ENCODE data around the gene INF2. TPM values are rescaled to one million over a fixed set of nuclear protein-coding genes. Genes with fewer than 3 reads are reported as not detected.
"Not testable (repeated sequence)": the region's sequence is repeated elsewhere in the genome, so short reads cannot be mapped to it uniquely, and the experiment has no call there.

The INF2 gene
- total RNA-seq, 1 donor from 2014 or later = 28.4 TPM

DNA sequence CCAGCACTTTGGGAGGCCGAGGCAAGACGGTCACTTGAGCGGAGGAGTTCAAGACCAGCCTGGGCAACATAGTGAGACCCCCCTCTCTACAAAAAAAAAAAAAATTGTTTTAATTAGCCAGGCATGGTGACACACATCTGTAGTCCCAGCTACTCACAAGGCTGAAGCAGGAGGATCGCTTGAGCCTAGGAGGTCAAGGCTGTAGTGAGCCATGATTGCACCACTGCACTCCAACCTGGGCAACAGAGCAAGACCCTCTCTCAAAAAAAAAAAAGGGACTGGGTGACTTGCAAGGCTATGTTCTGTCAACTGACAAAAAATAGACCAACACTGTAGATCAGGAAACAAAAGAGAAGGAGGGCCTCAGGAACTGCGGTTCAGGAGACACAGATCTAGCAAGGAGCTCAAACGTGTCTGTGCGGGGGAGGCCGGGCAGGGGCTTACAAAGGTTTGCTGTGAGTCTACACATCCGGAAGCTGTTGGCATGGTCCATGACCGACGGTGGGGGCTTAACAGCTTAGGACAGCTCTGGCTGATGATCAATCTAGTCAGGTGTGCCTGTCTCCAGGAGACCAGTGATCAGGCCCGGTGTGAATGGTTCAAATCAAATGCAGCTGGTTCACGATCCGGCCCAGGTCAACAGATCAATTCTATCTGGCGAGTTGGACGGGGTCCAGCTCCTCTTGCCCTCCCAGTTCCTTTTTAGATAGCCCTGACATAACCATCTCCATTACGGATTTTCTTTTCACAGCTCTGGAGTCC is 31.7 kb upstream of the INF2 start:
- ATAC-seq = peak; percentile 42

DNA sequence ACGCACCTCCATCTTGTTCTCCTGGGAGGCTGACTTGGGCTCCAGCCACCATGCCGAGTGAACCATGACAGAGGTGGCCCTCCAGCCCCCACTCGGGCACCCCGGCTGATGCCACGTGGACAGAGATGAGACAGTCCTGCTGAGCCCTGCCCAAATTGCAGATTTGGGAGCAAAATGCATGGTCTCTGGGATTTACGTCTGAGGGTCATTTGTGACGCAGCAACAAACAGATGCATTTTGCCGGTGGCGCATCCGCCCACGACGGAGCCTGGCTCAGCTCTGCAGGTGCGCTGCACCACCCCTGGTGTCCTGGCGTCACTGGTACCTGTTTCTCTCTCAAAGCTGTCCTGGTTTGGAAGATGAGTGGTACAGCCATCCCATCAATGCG is 31.1 kb upstream of the INF2 start:
- ATAC-seq = no peak

DNA sequence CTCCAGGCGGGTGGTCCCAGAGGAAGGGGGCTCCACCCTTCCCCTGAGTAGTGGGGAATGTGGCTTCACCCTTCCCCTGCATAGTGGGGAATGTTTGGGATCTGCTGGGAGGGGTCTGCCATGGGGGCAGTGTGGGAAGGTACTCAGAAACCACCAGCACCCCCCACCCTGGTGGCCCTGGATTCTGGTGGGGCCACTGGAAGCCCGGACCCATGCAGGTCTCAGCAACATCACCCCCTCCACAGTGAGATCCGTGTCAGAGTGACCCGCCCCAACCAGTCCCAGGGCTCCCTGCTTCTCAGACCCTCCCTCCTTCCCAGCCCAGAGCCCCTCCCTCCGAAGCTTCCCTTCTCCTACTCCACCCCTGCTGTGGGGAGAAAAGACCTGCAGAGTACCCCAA is 30.3 kb upstream of the INF2 start:
- no peak for ATAC-seq

DNA sequence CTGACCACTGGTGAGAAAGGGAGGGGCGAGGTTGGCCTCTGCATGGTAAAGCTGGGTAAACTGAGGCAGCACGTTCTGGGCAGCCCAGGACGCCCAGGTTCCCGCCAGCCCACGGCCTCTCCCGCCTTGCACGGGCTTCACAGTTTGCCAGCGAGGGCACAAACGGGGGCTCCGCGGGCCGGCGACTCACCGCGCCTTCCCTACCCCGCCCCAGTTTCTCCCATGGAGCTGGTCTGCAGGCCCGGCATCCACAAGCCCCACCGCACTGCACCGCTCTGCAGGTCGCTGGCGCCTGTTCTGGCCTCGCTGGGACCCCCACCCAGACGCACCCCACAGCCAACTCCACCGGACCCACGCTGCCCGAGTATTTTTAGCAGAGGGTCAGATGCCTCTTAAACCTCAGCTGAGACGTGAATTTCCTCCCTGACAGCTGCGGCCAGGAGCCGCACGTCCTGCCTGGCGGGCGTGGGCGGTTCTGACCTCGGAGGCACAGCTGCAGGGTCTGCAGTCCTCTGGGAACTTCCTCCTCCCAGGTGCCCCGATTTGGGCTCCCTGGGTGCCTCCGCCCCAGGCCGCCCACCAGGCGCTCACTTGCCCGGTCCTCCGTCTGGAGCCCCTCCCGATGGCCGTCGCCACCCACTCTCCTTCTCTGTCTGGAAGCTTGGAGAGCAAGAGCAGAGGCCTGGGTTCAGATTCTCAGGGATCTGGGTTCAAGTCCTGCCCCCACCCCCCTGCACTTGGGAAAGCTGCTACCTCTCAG is 29.5 kb upstream of the INF2 start:
- ATAC-seq = no peak

DNA sequence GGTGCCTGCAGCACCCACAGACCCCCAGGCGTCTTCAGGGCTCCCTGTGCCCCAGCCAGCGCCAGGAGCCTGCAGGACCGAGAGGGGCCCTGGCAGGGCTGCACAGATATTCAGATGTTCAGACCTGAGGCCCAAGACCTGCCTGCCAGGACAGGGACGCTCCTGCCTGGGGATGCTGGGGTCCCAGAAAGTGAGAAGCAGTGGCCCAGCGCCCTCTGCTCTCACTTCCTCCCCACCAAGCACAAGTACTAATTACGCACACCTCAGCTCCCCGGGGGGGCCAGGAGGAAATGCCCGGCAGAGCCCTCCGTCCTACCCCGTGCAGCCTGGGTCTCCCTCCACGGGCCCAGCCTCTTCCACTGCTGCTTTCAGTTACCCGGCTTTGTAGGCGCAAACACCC is 28.8 kb upstream of the INF2 start:
- ATAC-seq = peak; percentile 17

DNA sequence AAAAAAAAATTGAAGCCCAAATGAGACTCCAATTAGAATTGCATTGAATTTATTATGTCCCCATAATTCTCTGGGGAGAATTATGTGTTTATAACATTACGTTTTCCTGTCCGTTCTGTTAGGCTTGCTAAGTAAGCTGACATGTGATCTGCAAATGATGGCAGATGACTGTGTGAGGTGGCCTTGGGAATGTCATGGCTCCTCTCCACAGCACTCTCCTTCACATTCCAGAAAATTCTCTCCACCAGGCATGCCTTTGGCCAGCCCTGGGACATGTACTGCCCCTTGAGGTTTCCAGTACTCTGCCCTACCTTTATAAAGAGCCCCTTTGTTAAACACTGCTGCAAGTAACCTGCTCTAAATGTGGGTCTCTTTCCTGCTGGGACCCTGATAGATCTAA is 28.3 kb upstream of the INF2 start:
- no peak for ATAC-seq

DNA sequence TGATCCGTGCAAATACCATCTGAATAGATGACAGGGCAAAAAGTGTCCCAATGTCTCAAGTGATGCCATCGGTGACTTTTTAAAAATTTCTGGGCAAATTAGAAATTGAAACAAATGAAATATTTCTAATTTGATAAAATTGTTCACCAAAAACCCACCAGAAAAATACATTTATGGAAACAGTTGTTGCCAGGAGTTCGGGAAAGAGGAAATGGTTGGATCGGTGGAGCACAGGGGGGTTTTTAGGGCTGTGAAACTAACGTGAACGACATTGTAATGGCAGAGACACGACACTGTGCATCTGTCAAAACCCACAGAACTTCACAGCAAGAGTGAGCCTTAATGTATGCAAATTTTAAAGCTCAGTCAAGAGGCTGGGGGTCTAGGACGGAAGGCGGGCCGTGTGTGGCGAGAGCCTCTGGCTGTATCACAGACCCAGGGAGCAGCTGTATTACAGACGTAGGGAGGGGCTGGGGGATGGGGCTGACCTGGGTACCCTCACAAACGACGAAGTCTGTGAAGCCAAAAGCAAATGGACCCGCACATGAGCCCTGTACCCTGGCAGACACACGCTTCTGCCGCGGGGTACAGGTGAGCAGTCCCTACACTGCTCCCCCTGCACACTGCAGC is 27.8 kb upstream of the INF2 start:
- not testable (repeated sequence) for ATAC-seq

DNA sequence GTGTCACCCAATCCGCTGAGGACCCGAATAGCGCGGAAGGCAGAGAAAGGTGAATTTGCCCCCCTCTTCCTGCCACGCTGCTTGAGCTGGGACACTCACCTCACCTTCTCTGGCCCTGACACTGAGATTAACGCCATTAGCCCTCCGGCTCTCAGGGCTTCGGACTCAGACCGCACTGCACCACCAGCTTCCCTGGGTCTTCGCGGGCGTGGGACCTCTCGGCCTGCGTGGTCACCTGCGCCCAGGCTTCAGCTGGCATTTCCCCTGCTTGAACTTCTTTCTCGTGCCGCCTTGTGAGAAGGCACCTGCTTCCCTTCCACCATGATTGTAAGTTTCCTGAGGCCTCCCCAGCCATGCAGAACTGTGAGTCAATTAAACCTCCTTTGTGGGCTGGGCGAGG is 26.9 kb upstream of the INF2 start:
- not testable (repeated sequence) for ATAC-seq

DNA sequence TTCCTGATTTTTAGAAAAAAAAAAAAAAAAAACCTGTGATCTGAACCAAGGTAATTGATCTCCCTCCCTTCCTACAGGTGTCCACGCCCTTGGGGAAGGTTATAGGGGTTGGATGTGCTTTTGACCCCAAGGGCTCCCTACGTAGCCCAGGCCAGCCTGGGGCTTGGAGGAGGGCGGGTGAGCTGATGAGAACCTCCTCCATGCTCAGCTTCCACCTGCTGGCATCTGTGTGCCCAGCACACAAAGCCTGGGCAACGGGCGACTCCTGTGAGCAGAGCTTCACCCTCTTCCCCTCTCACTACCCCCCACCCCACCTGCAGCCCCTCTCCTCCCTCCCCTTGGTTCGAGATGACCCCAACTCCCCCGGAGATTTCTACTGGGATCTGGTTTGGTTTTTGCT is 25.3 kb upstream of the INF2 start:
- ATAC-seq = no peak

DNA sequence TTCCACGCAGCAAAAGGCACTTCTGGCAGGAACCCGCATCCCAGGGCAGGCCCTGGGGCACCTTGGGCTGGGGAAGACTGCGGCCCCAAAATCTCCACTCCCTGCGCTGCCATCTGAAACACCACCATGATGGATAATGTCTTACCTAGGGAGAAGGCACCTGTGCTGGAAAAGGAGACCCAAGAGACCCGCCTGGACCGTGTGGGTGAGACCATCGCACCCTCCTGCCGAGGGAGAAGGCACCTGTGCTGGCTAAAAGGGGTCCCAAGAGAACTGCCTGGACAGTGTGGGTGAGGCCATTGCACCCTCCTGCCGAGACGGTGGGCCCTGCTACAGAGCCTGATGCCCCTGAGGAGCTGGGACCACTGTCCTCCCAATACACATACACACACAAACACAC is 24.8 kb upstream of the INF2 start:
- no peak for ATAC-seq

DNA sequence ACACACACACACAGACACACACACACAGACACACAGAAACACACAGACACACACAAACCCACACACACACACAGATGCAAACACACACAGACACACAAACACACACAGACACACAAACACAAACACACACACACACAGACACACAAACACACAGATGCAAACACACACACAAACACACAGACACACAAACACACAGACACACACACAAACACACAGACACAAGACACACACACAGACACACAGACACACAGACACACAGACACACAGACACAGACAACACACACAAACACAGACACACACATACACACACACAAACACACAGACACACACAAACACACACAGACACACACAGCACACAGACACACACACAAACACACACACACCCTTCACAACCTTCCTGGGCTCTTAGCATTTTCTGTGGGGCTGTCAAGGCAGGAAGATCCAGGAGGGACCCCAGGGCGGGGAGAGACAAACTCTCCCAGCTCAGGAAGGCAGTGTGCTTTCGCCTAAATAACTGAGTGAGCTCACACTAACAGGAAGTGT is 24.2 kb upstream of the INF2 start:
- peak; percentile 36 for ATAC-seq

DNA sequence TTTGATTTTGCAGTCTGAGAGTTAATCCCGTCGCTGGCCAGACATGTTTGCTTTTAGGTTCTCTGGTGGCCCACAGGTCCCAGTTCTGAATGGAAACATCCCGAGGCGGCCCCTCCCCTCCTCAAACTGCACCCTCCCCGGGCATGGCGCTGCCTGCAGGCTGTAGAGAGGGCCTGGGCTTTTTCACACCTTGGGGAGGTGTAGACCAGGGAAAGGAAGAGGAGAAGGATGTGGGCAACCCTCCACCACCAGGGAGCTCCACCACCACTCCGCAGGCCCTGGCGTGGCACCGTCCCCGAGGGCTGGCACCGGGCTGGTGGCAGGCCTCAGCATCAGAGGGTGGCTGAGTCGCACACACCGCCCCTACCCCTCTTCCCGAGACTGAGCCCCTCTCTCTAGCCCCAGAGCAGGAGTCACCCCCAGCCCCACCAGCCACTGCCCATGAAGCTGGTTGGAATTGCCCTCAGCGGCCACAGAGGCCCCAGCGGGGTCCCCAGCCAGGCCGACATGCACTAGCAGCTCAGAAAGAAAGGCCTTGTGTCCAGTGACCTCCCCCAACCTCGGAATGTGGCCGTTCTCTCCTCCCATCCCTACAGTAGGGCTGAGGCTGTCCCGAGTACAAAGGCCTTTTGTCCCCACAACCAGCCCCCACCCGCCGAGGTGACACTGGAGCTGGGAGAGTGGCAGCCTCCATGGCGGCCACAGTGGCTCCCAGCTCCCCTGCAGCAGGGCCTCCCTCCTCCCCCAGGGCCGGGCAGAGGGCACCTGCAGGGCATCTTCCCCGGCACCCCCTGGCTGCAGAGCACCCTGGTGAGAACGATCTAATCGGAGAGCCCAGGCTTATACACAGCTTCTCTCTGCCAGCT is 23.5 kb upstream of the INF2 start:
- ATAC-seq = peak; percentile 72

DNA sequence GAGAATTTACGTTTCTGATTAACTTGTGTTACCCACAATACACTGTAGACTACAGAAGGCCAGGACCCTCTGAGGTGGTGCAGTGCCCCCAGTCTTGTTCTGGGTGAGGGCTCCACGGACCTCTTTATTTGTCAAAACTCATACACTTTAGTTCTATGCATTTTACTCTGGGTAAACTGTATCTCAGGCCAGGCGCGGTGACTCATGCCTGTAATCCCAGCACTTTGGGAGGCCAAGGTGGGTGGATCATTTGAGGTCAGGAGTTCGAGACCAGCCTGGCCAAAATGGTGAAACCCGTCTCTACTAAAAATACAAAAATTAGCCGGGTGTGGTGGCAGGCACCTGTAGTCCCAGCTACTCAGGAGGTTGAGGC is 22.9 kb upstream of the INF2 start:
- not testable (repeated sequence) for ATAC-seq

DNA sequence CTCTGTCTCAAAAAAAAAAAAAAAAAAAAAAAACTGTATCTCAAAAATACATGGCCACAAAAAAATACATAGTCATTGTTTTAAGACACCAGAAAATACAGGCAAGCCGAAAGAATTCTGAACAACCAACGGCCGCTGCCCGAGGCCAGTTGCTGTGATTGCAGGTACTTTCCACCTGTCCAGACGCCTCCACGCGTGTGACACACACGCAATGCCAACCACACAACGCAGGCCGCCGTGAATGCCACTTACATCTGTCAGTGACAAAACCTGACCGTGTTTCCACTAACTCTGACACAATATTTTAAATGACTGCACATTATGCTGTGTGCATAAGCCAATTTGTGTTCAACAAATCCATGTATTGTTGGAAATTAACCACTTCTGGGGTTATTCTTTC is 22.4 kb upstream of the INF2 start:
- ATAC-seq = no peak

DNA sequence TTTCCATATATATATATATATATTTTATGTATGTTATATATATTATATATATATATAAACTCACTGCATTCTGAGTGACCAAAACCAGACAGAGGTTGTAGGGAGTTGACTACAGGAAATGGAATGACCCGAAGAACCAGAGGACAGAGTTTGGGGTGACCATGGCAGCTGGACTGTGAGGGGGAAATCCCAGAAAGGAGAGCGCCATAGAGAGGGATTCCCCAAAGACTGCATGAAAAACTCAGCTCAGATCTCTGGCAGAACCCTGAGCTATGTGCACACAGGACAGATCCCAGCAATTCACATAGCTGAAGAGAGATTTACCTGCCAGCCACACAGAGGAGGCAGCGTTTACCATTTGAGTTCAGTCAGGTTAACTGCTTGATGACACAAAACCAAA is 19.7 kb upstream of the INF2 start:
- ATAC-seq = no peak

DNA sequence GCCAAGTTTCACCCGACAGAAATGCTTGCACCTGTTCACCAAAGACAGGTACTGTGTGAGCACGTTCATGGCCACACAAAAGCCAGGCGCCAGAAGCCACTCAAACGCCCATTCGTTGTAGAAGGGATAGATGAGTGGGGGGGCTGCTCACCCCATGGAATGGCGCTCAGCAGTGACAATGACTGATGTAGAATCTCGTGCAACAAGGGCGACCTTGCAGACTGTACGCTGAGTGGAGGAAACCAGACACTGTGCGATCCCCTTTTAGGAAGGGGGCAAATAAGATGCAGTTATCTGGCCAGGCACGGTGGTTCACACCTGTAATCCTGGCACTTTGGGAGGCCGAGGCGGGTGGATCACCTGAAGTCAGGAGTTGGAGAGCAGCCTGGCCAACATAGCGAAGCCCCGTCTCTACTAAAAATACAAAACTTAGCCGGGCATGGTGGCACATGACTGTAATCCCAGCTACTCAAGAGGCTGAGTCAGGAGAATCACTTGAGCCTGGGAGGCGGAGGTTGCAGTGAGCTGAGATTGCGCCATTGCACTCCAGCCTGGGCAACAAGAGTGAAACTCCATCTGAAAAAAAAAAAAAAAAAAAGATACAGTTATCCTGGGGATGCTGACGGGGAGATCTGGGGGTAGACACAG is 18.0 kb upstream of the INF2 start:
- ATAC-seq = not testable (repeated sequence)

DNA sequence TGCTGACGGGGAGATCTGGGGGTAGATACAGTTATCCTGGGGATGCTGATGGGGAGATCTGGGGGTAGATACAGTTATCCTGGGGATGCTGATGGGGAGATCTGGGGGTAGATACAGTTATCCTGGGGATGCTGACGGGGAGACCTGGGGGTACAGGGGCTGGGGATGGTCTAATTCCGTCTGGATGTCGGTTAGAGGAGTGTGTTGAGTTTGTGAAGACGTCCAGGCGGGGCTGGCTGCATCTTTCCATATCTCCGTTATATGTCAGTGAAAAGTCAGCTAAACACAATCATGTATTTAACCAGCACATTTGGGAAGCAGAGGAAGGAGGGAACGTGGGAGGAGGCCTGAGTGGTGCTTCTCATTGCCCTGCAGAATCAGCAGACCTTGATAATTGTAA is 17.3 kb upstream of the INF2 start:
- ATAC-seq = not testable (repeated sequence)

DNA sequence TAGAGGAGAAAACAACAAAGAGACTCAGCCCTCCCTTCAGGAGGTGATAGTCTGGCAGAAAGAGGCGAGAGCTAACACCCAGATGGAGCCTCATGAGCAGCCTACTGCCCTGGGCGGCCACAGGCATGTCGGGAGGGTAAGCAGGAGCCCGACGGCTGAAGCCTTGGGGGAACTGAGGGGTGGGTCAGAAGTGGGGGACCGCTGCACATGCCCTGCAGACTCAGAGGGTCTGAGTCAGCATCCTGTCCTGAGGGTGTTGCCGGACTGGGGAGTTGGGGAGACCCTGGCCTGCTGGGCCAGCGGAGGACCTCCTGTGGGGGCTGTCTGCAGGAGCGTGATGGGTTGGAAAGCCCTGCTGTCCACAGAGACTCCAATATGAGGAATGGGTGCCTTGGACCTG is 15.9 kb upstream of the INF2 start:
- no peak for ATAC-seq

DNA sequence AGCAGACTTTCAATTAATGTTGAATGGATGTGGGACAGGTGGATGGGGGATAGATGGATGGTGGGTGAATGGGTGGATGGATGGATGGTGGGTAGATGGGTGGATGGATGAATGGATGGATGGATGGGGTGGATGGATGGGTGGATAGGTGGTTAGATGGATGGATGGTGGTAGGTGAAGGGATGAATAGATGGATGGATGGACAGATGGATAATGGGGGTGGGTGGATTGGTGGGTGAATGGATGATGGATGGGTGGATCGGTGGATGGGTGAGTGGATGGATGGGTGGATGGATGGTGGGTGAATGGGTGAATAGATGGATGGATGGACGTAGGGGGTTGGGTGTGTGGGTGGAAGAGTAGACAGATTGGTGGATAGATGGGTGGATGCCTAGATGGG is 14.0 kb upstream of the INF2 start:
- no peak for ATAC-seq

DNA sequence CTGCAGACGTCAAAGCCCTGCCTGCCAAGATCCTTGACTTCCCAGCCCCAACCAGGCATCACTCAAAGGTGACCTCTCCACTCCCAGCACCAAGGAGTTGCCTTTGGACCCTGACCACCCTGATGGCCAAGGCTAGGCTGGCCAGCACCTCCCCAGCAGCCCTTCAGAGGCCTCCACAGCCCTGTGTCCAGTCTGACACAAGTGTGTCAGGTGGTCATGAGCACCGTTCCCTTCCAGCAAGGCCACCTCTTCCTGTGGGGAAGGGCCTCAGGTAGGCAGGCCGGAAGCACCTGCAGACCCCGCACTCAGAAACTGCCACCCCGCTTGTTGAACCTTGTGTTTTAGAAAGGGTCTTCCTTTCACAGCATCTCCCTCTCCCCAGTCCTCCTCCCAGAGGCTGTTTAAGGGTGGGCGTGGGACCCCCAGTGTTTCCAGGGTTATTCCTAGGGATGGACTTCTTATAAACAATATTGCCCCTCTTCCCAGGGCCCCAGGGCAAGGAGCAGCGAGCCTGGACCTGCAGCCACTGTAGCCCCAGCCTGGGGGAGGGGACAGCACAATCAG is 13.2 kb upstream of the INF2 start:
- no peak for ATAC-seq

DNA sequence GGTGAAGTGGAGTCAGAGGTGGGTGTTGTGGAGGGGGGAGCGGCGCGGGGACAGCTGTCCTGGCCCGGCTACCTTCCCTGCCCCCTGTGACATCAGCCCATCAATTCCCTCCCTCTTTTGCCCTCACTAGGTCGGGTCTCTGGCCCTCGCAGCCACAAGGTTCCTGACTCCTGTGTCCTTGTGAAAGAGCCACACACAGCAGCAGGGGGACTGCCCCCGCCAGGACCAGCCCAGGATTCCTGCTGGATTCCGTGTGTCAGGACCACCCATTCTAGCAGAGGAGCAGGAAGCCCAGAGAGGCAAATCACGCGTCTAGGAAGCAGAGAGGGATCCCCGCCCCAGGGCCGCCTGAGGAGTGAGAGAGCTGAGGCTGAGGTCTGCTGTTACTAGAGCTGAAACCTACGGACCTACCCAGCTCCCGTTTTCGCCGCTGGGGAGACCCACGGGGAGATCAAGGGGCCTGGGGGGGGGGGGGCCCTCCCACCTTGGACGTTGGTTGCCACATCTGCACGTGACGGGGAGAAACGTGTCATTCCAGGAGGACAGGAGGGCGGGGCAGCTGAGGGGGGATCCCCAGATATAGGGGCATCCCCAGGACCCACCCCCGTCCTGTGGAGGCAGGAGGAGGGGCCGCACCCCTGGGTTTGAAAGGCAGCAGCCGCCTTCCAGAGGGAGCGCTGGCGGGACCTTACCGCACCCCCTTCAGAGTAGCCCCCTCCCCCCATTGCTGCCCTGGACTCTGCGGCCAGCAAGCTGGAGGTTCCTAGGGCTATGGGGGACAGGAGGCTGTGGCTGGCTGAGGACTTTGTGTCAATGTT is 12.5 kb upstream of the INF2 start:
- ATAC-seq = peak; percentile 1

All from esophagus mucosa (tissue), 1 donor.